GM12878 (cell line): ENCODE results near the gene KRAS. TPM values are rescaled to one million over a fixed set of nuclear protein-coding genes. Genes with fewer than 3 reads are reported as not detected.

Source experiments
- HDAC2 ChIP-seq: fragments of 200-600 bp; sonication (generic); IDR thresholded peaks from 2 replicates; pipeline ENCODE4 v1.6.1; 2017
- MYB ChIP-seq: fragments of 150-350 bp; IDR thresholded peaks from 2 replicates; pipeline ENCODE4 v1.6.1; 2014; ENCODE audit warnings: mild to moderate bottlenecking, low read depth, low read length, borderline replicate concordance
- NRF1 ChIP-seq: conservative IDR thresholded peaks from 2 replicates; pipeline ENCODE4 v1.6.1; 2011; ENCODE audit warnings: mild to moderate bottlenecking, low read depth, low read length, improper control_type of control experiment
- POLR2AphosphoS2 ChIP-seq: IDR thresholded peaks from 2 replicates; pipeline ENCODE4 v1.6.1; 2011; ENCODE audit warnings: low read depth, mild to moderate bottlenecking, low read length, improper control_type of control experiment, moderate library complexity
- RB1 ChIP-seq: fragments of 450-650 bp; formaldehyde crosslinking; IDR thresholded peaks from 2 replicates; pipeline ENCODE4 v1.6.1; 2017; ENCODE audit warnings: mild to moderate bottlenecking, borderline replicate concordance
- RELA ChIP-seq: fragments of 450-650 bp; IDR thresholded peaks from 2 replicates; pipeline ENCODE4 v1.8.0; 2014; ENCODE audit warnings: borderline replicate concordance; ENCODE audit not compliant: partially characterized antibody
- SP1 ChIP-seq: IDR thresholded peaks from one replicate; pipeline ENCODE4 v1.6.1; 2011; ENCODE audit warnings: low read depth, low read length
- SPI1 ChIP-seq: IDR thresholded peaks from 2 replicates; pipeline ENCODE4 v1.6.1; 2011; ENCODE audit warnings: low read depth, mild to moderate bottlenecking, low read length, moderate library complexity, borderline replicate concordance; ENCODE audit not compliant: insufficient read depth
- SRF ChIP-seq, 2 experiments: IDR thresholded peaks; 2 replicates each; pipeline ENCODE4 v1.6.1; 2011; ENCODE audit warnings: low read depth in 2 of 2, low read length in 2 of 2, mild to moderate bottlenecking in 1 of 2, moderate library complexity in 1 of 2
- TAF1 ChIP-seq: IDR thresholded peaks from 2 replicates; pipeline ENCODE4 v1.6.1; 2011; ENCODE audit warnings: mild to moderate bottlenecking, low read depth, low read length, borderline replicate concordance
- YY1 ChIP-seq: IDR thresholded peaks from 2 replicates; pipeline ENCODE4 v1.6.1; 2011; ENCODE audit warnings: low read depth, mild to moderate bottlenecking, low read length
- polyA plus RNA-seq, 11 experiments: library from polyadenylated mRNA; depleted of rRNA in 4 of 11; unstranded in 6 of 11; stranded (reverse) in 5 of 11; fragments of >200 nt; fragmentation: Nextera tagmentation in 4 of 11; fragmentation: Illumina TruSeq in 1 of 11; extraction: Ambion mirVana in 4 of 11; extraction: Trizol in 1 of 11; gene quantifications; 1 replicate in 1 of 11; 2 replicates in 10 of 11; pipeline versions ENCODE4 v1.2.1 to v1.2.3, GENCODE V29; 2011 to 2016; ENCODE audit warnings: inconsistent platforms in 2 of 11, missing spikeins in 2 of 11, low read depth in 1 of 11
- total RNA-seq, 4 experiments: library from RNA; depleted of rRNA in 3 of 4; stranded (reverse); fragments of >200 nt in 3 of 4; fragmentation: Illumina TruSeq in 1 of 4; extraction: Trizol in 1 of 4; gene quantifications; 2 replicates each; pipeline versions ENCODE4 v1.2.1 to v1.2.3, GENCODE V29; 2013 to 2021
- TF ChIP-seq, protein P1 (sequence below): fragments of 450-650 bp; conservative IDR thresholded peaks from 2 replicates; pipeline ENCODE4 v1.6.1; 2017; ENCODE audit warnings: mild to moderate bottlenecking, moderate library complexity

Gene KRAS
- total and polyA plus RNA-seq, 10 of the 15 experiments (the other 5 are each of a cell fraction or from before 2014, with no cell fraction given) = 3.1 to 23.8 (median 8.0) TPM

DNA sequence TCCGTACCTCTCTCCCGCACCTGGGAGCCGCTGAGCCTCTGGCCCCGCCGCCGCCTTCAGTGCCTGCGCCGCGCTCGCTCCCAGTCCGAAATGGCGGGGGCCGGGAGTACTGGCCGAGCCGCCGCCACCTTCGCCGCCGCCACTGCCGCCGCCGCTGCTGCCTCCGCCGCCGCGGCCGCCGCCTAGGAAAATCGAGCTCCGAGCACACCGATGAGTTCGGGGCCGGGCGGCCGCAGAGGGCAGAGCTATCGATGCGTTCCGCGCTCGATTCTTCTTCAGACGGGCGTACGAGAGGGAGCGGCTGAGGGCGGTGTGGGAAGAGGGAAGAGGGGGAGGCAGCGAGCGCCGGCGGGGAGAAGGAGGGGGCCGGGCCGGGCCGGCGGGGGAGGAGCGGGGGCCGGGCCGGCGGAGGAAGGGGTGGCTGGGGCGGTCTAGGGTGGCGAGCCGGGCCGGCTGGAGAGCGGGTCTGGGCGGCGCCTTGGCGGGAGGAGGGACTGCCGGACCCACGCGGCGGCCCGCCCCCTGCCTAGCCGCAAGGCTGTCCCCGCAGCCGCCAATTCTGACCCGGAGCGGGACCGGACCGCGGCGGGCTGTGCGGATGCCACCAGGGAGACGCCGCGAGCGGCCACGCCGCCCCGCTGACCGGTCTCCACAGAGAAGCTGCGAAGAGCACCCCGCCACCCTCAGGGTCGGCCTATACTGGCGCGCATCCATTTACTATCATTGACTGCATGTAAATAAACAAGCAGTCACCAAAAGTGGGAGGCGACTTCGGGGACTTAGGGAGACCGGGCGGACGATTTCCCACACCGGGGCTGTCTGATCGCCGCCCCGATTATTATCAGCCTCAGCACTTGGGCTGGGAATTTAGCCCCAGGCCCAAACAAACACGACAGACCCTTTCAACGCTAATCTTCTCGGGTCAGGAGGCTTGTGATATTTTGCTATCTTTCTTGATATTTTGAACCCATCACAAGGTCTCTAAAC is at the start of gene KRAS (continued):
- 0 out of 2 replicates have a peak, but pooled peaks have one; percentile 4 for TF ChIP-seq SPI1
- TF ChIP-seq RB1 = peak; percentile 26; the same call in 1 of the 2 replicates
- no peak for TF ChIP-seq NRF1
- TF ChIP-seq, protein P1, sequence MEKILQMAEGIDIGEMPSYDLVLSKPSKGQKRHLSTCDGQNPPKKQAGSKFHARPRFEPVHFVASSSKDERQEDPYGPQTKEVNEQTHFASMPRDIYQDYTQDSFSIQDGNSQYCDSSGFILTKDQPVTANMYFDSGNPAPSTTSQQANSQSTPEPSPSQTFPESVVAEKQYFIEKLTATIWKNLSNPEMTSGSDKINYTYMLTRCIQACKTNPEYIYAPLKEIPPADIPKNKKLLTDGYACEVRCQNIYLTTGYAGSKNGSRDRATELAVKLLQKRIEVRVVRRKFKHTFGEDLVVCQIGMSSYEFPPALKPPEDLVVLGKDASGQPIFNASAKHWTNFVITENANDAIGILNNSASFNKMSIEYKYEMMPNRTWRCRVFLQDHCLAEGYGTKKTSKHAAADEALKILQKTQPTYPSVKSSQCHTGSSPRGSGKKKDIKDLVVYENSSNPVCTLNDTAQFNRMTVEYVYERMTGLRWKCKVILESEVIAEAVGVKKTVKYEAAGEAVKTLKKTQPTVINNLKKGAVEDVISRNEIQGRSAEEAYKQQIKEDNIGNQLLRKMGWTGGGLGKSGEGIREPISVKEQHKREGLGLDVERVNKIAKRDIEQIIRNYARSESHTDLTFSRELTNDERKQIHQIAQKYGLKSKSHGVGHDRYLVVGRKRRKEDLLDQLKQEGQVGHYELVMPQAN = peak; percentile 66
- TF ChIP-seq SRF (IDR thresholded peaks at IDR 0.05; ENCODE audit: low read depth in 2 of 2, low read length in 2 of 2) = peak; percentile 93 to 99
- peak; percentile 86 for TF ChIP-seq POLR2AphosphoS2
- no peak for TF ChIP-seq MYB
- TF ChIP-seq RELA = peak; percentile 81
- peak; percentile 70; the same call in 1 of the 2 replicates for TF ChIP-seq TAF1
- peak; percentile 92 for TF ChIP-seq YY1
- TF ChIP-seq HDAC2 = no peak
- TF ChIP-seq SP1 = peak; percentile 10
- TF ChIP-seq, all 136 proteins: peak for 41
